GM21529 (cell line): ENCODE data around the gene PCNX3.
"Not testable (repeated sequence)": the region's sequence is repeated elsewhere in the genome, so short reads cannot be mapped to it uniquely, and the experiment has no call there.

Experiments
- ATAC-seq: cut with Tn5 transposase; IDR thresholded peaks from one replicate; pipeline ENCODE4 v1.9.1; 2021; ENCODE audit not compliant: unreplicated experiment

PCNX3 gene

GRCh38 chr11:65652511-65653228 lies 37.1 kb downstream of the PCNX3 start:
- ATAC-seq: peak; percentile 75

GRCh38 chr11:65653229-65654225 lies 38.0 kb downstream of the PCNX3 start:
- ATAC-seq: no peak

- no peak for ATAC-seq
These were observed 39.1 kb downstream of the PCNX3 start for GRCh38 chr11:65654375-65655349.

- no peak for ATAC-seq
These were observed 40.2 kb downstream of the PCNX3 start for GRCh38 chr11:65655570-65656332.

GRCh38 chr11:65657426-65657825 lies 41.9 kb downstream of the PCNX3 start:
- ATAC-seq: no peak

GRCh38 chr11:65658174-65659021 lies 42.8 kb downstream of the PCNX3 start:
- ATAC-seq: no peak

GRCh38 chr11:65660038-65660437 lies 44.5 kb downstream of the PCNX3 start:
- ATAC-seq: no peak

- not testable (repeated sequence) for ATAC-seq
These were observed 45.3 kb downstream of the PCNX3 start for GRCh38 chr11:65660908-65661307.

GRCh38 chr11:65661599-65662246 lies 46.1 kb downstream of the PCNX3 start:
- no peak for ATAC-seq

GRCh38 chr11:65662247-65662798 lies 46.7 kb downstream of the PCNX3 start:
- peak; percentile 16 for ATAC-seq

GRCh38 chr11:65662799-65663638 lies 47.4 kb downstream of the PCNX3 start, which contains the start of gene RELA:
Gene RELA (minus strand): TSS chr11:65662916. CDS start chr11:65662832, 84 bp downstream.
- peak; percentile 76 for ATAC-seq

- ATAC-seq: no peak
These were observed 48.1 kb downstream of the PCNX3 start for GRCh38 chr11:65663639-65664200.

- ATAC-seq: no peak
These were observed 56.7 kb downstream of the PCNX3 start for GRCh38 chr11:65672180-65672860.

GRCh38 chr11:65672982-65673381 lies 57.4 kb downstream of the PCNX3 start:
- no peak for ATAC-seq

- ATAC-seq: no peak
These were observed 64.7 kb downstream of the PCNX3 start for GRCh38 chr11:65680192-65680743.

- ATAC-seq: not testable (repeated sequence)
These were observed 67.9 kb downstream of the PCNX3 start for GRCh38 chr11:65683480-65683879.
